Measurements from ENCODE around the gene BAZ1B. TPM values are rescaled to one million over a fixed set of nuclear protein-coding genes. Genes with fewer than 3 reads are reported as not detected.
"Not testable (repeated sequence)": the region's sequence is repeated elsewhere in the genome, so short reads cannot be mapped to it uniquely, and the experiment has no call there.

The BAZ1B gene
- total RNA-seq, 4 donors from 2014 or later: 27.9 to 36.7 (median 29.6) TPM

DNA sequence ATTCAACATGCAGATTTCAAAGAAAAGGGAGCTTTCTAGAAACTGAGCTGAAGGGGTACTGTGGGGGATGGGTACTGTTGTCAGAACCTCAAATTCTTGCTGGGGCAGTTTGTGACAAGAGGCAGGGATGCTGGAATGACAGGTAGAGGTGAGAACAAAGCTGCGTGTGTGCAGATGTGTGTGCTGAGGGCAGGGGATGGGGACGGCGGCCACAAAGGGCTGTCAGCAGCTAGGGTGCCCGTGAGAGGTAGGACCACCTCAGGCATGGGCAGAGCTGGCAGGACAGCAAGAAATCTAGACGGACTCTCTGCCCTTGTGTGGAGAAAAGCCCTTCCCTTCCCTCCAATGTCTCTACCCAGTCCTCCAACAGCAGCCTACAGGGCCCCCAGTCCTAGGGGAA, 14.4 kb upstream of the BAZ1B start:
- H3K4me1 ChIP-seq: no peaks in the 10 kb centered on the region
- H3K9me3 ChIP-seq: no peaks in the 10 kb centered on the region
- H3K36me3 ChIP-seq: peaks cover 68% of the 10 kb centered on the region
- H3K27me3 ChIP-seq: no peaks in the 10 kb centered on the region
- TF ChIP-seq CTCF (IDR thresholded peaks at IDR 0.05) (no peak), POLR2AphosphoS5 (IDR thresholded peaks at IDR 0.05) (no peak), EP300 (IDR thresholded peaks at IDR 0.05) (no peak), POLR2A (IDR thresholded peaks at IDR 0.05) (no peak)
- no peak overlapping the region for H3K27ac ChIP-seq
- no peak overlapping the region for H3K4me3 ChIP-seq
- WGBS: 75% methylated on average over 5 of the region's 5 CpGs
- no peak for DNase-seq (ENCODE audit: low spot score in 2 of 2)

GRCh38 chr7:73535918-73536317, 13.8 kb upstream of the BAZ1B start:
- not testable (repeated sequence) for H3K4me1 ChIP-seq; H3K27ac ChIP-seq; DNase-seq (ENCODE audit: low spot score in 2 of 2); H3K4me3 ChIP-seq; H3K27me3 ChIP-seq; H3K9me3 ChIP-seq
- 95% methylated on average over 7 of the region's 7 CpGs for WGBS
- H3K36me3 ChIP-seq: peaks cover 63% of the 10 kb centered on the region

DNA sequence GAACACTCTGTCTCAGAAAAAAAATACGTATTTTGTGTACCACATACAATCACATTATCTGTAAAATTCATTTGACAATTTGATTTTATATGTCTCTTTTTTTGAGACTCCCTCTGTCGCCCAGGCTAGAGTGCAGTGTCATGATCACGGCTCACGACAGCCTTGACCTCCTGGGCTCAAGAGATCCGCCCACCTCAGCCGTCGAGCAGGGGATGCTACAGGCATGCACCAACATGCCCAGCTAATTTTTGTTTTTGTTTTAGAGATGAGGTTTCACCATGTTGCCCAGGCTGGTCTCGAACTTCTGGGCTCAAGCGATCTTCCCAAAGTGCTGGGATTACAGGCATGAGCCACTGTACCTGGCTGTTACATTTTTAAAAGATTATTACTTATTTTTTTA, 11.6 kb upstream of the BAZ1B start:
- no peak for TF ChIP-seq POLR2AphosphoS5 (IDR thresholded peaks at IDR 0.05)
- TF ChIP-seq EP300 (IDR thresholded peaks at IDR 0.05): no peak
- no peak for TF ChIP-seq POLR2A (IDR thresholded peaks at IDR 0.05)
- no peak for TF ChIP-seq CTCF (IDR thresholded peaks at IDR 0.05)
- H3K27ac ChIP-seq: no peak overlapping the region
- H3K9me3 ChIP-seq: no peaks in the 10 kb centered on the region
- no peak overlapping the region for H3K4me3 ChIP-seq
- no peak for DNase-seq (ENCODE audit: low spot score in 2 of 2)
- no peaks in the 10 kb centered on the region for H3K4me1 ChIP-seq
- 76% methylated on average over 9 of the region's 9 CpGs for WGBS
- no peaks in the 10 kb centered on the region for H3K27me3 ChIP-seq
- H3K36me3 ChIP-seq: peaks cover 42% of the 10 kb centered on the region

GRCh38 chr7:73532224-73532623, 10.1 kb upstream of the BAZ1B start:
- TF ChIP-seq EP300 (IDR thresholded peaks at IDR 0.05) (no peak), POLR2AphosphoS5 (IDR thresholded peaks at IDR 0.05) (no peak), POLR2A (IDR thresholded peaks at IDR 0.05) (no peak), CTCF (IDR thresholded peaks at IDR 0.05) (no peak)

DNA sequence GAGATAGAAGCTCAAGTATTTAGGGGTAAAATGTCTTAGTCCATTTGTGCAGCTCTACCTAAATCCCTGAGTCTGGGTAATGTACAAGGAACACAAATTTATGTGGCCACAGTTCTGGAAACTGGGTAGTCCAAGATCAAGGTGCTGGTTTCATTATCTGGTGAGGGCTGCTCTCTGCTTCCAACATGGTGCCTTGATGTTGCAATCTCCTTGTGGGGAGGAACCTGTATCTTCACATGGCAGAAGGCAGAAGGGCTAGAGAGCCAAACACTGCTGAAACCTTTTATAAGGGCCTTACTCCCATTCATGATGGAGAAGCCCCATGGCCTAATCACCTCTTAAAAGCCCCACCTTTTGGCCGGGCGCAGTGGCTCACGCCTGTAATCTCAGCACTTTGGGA, 8.7 kb upstream of the BAZ1B start:
- H3K27ac ChIP-seq: no peak overlapping the region
- no peak for DNase-seq (ENCODE audit: low spot score in 2 of 2)
- TF ChIP-seq POLR2AphosphoS5 (IDR thresholded peaks at IDR 0.05): no peak
- H3K9me3 ChIP-seq: no peaks in the 10 kb centered on the region
- WGBS: 100% methylated on average over 3 of the region's 3 CpGs
- H3K4me1 ChIP-seq: no peaks in the 10 kb centered on the region
- H3K27me3 ChIP-seq: no peaks in the 10 kb centered on the region
- no peak overlapping the region for H3K4me3 ChIP-seq
- peaks cover 13% of the 10 kb centered on the region for H3K36me3 ChIP-seq

More at GRCh38 chr7:73532224-73532623, 10.1 kb upstream of the BAZ1B start:
- Histone ChIP-seq H3K4me1 (no peaks in the 10 kb centered on the region), H3K36me3 (peaks cover 27% of the 10 kb centered on the region), H3K9me3 (no peaks in the 10 kb centered on the region), H3K27ac (no peak overlapping the region), H3K4me3 (no peak overlapping the region), H3K27me3 (no peaks in the 10 kb centered on the region)
- no peak for DNase-seq (ENCODE audit: low spot score in 2 of 2)
- 99% methylated on average over 6 of the region's 6 CpGs for whole genome bisulfite sequencing

DNA sequence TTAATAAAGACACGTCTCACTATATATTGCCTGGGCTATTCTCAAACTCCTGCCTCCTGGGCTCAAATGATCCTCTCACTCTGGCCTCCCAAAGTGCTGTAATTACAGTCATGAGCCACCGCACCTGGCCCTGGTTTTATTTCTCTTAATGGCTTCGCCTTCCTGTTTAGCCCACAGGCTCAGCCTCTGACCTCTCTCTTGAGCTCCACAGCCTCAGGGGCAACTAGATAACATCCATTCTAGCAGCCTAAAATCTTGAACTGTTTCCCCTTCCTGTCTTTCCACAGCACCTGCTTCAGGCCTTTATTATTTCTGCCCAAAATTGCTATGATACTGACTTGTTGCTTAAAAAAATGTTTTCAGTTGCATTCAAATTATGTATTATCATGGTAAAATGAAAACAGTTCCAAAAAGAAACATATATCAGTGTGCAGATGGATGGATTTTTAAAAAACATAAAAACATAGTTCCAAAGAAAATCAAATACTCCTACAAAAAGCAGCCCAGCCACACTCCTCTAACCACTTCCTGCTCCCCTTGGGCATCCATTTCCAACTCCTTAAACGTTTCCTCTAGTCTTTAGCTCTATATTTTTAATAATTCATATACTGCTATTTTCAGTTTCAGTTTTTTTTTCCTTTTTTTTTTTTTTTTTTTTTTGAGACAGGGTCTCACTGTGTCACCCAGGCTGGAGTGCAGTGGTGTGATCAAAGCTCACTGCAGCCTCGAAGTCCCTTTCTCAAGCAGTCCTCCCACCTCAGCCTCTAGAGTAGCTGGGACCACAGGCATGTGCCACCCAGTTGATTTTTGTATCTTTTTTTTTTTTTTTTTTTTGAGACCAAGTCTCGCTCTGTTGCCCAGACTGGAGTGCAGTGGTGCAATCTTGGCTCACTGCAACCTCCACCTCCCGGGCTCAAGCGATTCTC, 5.1 kb upstream of the BAZ1B start:
- TF ChIP-seq EP300 (IDR thresholded peaks at IDR 0.05): no peak
- no peak for TF ChIP-seq POLR2AphosphoS5 (IDR thresholded peaks at IDR 0.05)
- no peak for TF ChIP-seq POLR2A (IDR thresholded peaks at IDR 0.05)
- TF ChIP-seq CTCF (IDR thresholded peaks at IDR 0.05): no peak
- 78% methylated on average over 8 of the region's 8 CpGs for WGBS
- Histone ChIP-seq H3K27ac (no peak overlapping the region), H3K27me3 (no peaks in the 10 kb centered on the region), H3K9me3 (no peaks in the 10 kb centered on the region), H3K4me3 (no peak overlapping the region), H3K36me3 (no peaks in the 10 kb centered on the region), H3K4me1 (peaks cover 8% of the 10 kb centered on the region)
- no peak for DNase-seq (ENCODE audit: low spot score in 2 of 2)

DNA sequence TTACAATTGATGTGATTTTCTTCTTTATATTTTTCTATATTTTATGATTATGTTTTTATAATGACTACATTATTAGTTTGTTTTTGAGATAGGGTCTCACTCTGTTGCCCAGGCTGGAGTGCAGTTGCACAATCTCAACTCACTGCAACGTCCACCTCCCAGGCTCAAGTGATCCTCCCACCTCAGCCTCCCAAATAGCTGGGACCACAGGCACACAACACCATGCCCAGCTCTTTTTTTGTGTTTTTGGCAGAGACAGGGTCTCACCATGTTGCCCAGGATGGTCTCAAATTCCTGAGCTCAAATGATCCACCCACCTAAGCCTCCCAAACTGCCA, 4.0 kb upstream of the BAZ1B start:
- H3K4me3 ChIP-seq; H3K36me3 ChIP-seq; H3K27ac ChIP-seq; H3K27me3 ChIP-seq; H3K9me3 ChIP-seq; DNase-seq (ENCODE audit: low spot score in 2 of 2): not testable (repeated sequence)
- H3K4me1 ChIP-seq: peaks cover 13% of the 10 kb centered on the region
- 71% methylated on average over 1 of the region's 1 CpG for WGBS
